Neural crest cell (in vitro differentiated cells): ENCODE measurements around the gene DNHD1. TPM values are rescaled to one million over a fixed set of nuclear protein-coding genes. Genes with fewer than 3 reads are reported as not detected.
A peak's percentile ranks its signal among the peaks of the same experiment; 100 is the strongest.

ENCODE experiments used
- DNase-seq: peaks from one replicate; pipeline ENCODE4 v3.0.0; 2021; ENCODE audit warnings: low read depth, mixed read lengths, low spot score
- H3K27ac Mint-ChIP-seq: one replicate; pipeline ENCODE4 v1.8.0; 2021; ENCODE audit warnings: mild to moderate bottlenecking, mixed read lengths; ENCODE audit not compliant: unreplicated experiment
- H3K27me3 Mint-ChIP-seq: 2 replicates; pipeline ENCODE4 v1.8.0; 2021; ENCODE audit warnings: low read depth, mild to moderate bottlenecking, mixed read lengths
- H3K36me3 Mint-ChIP-seq: 2 replicates; pipeline ENCODE4 v1.8.0; 2021; ENCODE audit warnings: low read depth, mild to moderate bottlenecking, mixed read lengths
- H3K4me1 Mint-ChIP-seq: 2 replicates; pipeline ENCODE4 v1.8.0; 2021; ENCODE audit warnings: mixed read lengths
- H3K4me3 Mint-ChIP-seq: one replicate; pipeline ENCODE4 v1.8.0; 2021; ENCODE audit warnings: mild to moderate bottlenecking, mixed read lengths
- H3K9me3 Mint-ChIP-seq: 2 replicates; pipeline ENCODE4 v1.8.0; 2021; ENCODE audit warnings: mixed read lengths
- total RNA-seq: library from RNA; stranded (reverse); gene quantifications from 2 replicates; pipeline ENCODE4 v1.2.1, GENCODE V29; 2021
- TF ChIP-seq, protein P1 (sequence below): fragments of 200-600 bp; sonication (generic); conservative IDR thresholded peaks from 2 replicates; pipeline ENCODE4 v1.5.0; 2021; ENCODE audit warnings: antibody characterized with exemption, mild to moderate bottlenecking

The DNHD1 gene
- total RNA-seq, 1 donor from 2014 or later, result 10.2 TPM

DNA sequence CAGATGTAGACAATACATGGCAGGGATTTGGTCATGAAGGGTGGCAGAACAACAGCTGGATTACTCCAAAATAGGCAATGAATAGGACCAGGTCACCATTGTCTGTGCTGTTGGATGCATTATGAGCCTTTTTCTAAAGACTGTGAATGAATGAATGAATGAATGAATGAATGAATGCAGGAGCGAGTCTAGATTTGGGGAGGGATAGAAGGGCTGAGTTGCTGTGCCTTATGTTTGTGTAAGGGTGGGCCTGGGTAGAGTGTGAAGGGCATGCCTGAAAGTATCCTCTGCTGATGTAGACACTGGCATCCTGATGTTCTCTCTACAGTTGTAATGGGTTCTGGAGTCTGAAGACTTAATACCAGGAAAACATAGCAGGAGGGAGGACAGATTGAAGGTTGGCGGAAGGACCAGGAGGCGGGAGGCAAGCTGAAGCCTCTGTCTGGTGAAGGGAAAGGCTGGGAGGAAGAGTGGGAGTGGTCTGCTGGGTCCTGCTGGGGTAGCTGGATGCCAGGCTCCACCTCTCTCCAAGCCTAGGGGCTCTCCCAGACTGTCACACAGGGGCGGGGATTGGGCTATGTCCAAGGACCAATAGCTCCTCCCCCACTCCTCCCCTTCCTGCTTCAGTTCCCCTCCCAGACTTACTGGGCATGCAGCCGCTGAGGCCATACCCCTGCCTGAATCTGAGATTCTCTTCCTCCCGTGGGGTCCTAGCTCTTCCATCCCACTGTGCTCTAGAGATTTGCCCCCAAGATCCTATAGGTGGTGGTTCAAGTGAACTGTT lies 28.2 kb upstream of the DNHD1 start:
- Mint-ChIP-seq H3K4me1 (peaks cover 13% of the 10 kb centered on the region), H3K36me3 (peaks cover 5% of the 10 kb centered on the region), H3K27ac (no peak overlapping the region), H3K27me3 (no peaks in the 10 kb centered on the region), H3K4me3 (no peak overlapping the region), H3K9me3 (no peaks in the 10 kb centered on the region)
- DNase-seq, result peak; percentile 68
- TF ChIP-seq, protein P1, sequence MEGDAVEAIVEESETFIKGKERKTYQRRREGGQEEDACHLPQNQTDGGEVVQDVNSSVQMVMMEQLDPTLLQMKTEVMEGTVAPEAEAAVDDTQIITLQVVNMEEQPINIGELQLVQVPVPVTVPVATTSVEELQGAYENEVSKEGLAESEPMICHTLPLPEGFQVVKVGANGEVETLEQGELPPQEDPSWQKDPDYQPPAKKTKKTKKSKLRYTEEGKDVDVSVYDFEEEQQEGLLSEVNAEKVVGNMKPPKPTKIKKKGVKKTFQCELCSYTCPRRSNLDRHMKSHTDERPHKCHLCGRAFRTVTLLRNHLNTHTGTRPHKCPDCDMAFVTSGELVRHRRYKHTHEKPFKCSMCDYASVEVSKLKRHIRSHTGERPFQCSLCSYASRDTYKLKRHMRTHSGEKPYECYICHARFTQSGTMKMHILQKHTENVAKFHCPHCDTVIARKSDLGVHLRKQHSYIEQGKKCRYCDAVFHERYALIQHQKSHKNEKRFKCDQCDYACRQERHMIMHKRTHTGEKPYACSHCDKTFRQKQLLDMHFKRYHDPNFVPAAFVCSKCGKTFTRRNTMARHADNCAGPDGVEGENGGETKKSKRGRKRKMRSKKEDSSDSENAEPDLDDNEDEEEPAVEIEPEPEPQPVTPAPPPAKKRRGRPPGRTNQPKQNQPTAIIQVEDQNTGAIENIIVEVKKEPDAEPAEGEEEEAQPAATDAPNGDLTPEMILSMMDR, result no peak

DNA sequence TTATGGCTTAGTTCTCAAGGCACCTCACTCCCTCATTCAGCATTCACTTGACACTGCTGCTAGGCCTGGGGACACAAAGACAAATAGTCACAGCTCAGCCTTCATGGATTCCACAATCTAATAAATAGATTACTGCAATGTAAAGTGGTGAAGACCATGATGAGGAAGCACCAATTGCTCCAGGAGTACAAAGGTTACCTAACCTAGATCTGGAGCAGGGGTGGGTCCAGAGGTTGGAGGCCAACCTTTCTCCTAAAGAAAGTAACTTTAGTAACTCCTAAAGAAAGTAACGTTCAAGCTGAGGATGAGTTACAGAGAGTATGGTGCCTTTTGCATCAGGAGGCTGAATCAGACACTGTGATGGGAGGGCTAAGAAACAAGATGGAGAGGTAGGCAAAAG lies 27.5 kb upstream of the DNHD1 start:
- no peak overlapping the region for H3K4me3 Mint-ChIP-seq
- no peak overlapping the region for H3K27ac Mint-ChIP-seq
- H3K4me1 Mint-ChIP-seq, result peaks cover 19% of the 10 kb centered on the region
- DNase-seq, result no peak
- no peaks in the 10 kb centered on the region for H3K9me3 Mint-ChIP-seq
- TF ChIP-seq, protein P1, result no peak
- no peaks in the 10 kb centered on the region for H3K27me3 Mint-ChIP-seq
- peaks cover 3% of the 10 kb centered on the region for H3K36me3 Mint-ChIP-seq

DNA sequence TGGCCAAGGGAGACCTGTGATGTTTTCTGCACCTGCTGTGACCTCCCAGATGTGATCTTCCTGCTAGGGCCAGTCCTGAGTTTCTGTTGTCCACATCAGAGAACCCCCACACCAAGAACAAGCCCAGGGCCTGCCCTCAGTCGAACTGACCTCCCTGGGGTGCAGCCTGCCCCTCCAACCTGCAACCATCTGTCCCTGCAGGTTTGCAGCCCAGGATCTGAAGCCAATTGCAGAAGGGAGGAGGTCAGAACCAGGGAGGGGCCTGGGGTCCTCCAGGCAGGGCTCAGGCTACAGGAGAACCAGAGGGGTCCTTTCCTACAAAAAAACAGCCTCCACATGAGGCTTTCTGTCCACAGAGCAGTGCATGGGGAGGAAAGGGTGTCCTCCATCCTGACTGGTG lies 24.1 kb upstream of the DNHD1 start:
- peak overlapping the region; percentile 90 for H3K4me3 Mint-ChIP-seq
- no peak overlapping the region for H3K27ac Mint-ChIP-seq
- TF ChIP-seq, protein P1, result no peak
- no peak for DNase-seq
- peaks cover 2% of the 10 kb centered on the region for H3K36me3 Mint-ChIP-seq
- no peaks in the 10 kb centered on the region for H3K27me3 Mint-ChIP-seq
- H3K9me3 Mint-ChIP-seq, result no peaks in the 10 kb centered on the region
- peaks cover 20% of the 10 kb centered on the region for H3K4me1 Mint-ChIP-seq

DNA sequence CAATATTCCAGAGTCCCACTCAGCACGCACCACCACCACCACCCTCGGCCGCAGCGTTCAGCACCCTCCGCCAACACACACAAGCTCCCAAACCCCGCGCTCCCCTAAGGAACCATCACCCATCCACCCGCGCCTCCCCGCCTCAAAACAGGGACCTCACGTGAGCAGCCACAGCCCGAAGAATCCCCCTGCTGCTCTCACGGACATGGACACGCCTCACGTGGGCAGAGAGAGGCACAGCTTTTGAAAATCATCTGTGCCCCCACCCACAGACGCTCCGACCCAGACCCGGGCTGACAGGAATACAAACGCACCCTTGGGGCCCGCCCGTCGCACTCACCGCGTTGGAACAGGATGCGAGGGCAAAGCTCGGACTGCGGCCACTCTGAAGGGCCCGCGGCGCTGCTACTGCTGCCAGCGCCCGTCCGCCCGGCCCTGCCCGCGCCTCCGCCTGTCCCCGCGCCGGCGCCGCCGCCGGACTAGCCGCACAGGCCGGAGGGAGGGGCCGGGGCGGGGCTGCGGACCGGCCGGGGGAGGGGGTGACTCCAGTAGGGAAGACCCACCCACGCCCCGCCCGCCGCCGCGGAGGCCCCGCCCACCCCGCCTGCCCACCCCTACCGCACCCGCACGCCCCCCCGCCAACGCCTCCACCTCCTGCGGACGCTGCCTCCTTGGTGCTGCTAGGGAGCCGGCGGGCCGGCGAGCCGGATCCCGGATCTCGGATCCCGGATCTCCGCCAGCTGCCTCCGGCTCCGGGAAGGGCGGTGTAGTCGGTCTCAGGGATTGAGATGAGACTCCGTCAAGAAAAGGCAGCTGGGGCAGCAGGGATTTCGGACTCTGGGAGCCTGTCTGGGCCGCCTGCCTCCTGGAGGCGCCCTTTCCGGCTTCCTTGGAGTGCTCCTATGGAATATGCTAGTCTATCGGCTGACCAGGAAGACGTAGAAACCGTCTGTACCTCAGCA lies 23.3 kb upstream of the DNHD1 start, which contains the start of gene TRIM3:
Gene TRIM3, minus strand, starts transcription at position 491 of the 962 bp plus-strand sequence. CDS start 8,246 bp downstream, outside the sequence.
- peaks cover 3% of the 10 kb centered on the region for H3K36me3 Mint-ChIP-seq
- H3K4me3 Mint-ChIP-seq, result peak within 1 kb of the TSS; percentile 94
- peak; percentile 78 for DNase-seq
- H3K9me3 Mint-ChIP-seq, result no peaks in the 10 kb centered on the region
- H3K27me3 Mint-ChIP-seq, result no peaks in the 10 kb centered on the region
- TF ChIP-seq, protein P1, result no peak
- peaks cover 20% of the 10 kb centered on the region for H3K4me1 Mint-ChIP-seq
- H3K27ac Mint-ChIP-seq, result peak within 1 kb of the TSS; percentile 12

DNA sequence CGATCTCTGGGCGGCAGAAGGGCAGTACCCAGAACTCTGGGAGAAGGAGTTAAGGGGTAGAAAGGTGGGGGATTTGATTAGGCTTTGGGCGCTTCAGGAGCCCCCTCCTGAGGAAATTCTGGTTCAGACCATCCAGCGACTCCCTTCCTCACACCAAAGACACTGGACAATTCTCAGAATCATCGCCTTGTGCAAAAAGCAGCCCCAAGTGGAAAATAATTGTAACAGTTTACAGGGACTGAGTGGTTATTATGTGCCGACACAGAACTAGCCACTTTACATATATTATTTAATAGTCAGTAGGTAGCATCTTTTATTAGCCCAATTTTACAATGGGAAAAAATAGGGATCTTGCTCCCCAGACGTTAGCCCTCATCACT lies 22.7 kb upstream of the DNHD1 start:
- H3K4me3 Mint-ChIP-seq, result peak overlapping the region; percentile 94
- no peaks in the 10 kb centered on the region for H3K27me3 Mint-ChIP-seq
- peak overlapping the region; percentile 12 for H3K27ac Mint-ChIP-seq
- TF ChIP-seq, protein P1, result no peak
- DNase-seq, result no peak
- peaks cover 23% of the 10 kb centered on the region for H3K4me1 Mint-ChIP-seq
- H3K36me3 Mint-ChIP-seq, result peaks cover 3% of the 10 kb centered on the region
- no peaks in the 10 kb centered on the region for H3K9me3 Mint-ChIP-seq
